Measurements from ENCODE around the gene WFDC6.

WFDC6 gene

GRCh38 chr20:45484676-45485075, 54.6 kb downstream of the WFDC6 start:
- Histone ChIP-seq H3K4me3 (ENCODE audit: low read length) (no peak overlapping the region), H3K27me3 (ENCODE audit: insufficient read depth, low read length) (peaks cover 4% of the 10 kb centered on the region), H3K36me3 (ENCODE audit: insufficient read depth, low read length) (no peaks in the 10 kb centered on the region), H2AFZ (ENCODE audit: low read depth, low read length) (no peak overlapping the region), H3K4me1 (ENCODE audit: insufficient read depth, low read length) (peaks cover 8% of the 10 kb centered on the region), H3K9me3 (ENCODE audit: low read length) (no peaks in the 10 kb centered on the region)

All from neuron (in vitro differentiated cells).